Large intestine (tissue), 3 donors: ENCODE measurements around the gene SRRM1. TPM values are rescaled to one million over a fixed set of nuclear protein-coding genes. Genes with fewer than 3 reads are reported as not detected.
"Not testable (repeated sequence)": the region's sequence is repeated elsewhere in the genome, so short reads cannot be mapped to it uniquely, and the experiment has no call there.

ENCODE experiments used
- DNase-seq, 2 donors: peaks; one replicate each; pipeline versions ENCODE4 v3.0.0 to v3.0.0-alpha.2; 2013
- H3K27ac ChIP-seq: one replicate; pipeline ENCODE4 v1.5.1; 2013; ENCODE audit warnings: low read length
- H3K27me3 ChIP-seq: 2 replicates; pipeline ENCODE4 v1.6.1; 2013; ENCODE audit warnings: low read length; ENCODE audit not compliant: control insufficient read depth, insufficient read depth
- H3K36me3 ChIP-seq: 2 replicates; pipeline ENCODE4 v1.6.1; 2013; ENCODE audit warnings: low read length; ENCODE audit not compliant: control insufficient read depth, insufficient read depth
- H3K4me1 ChIP-seq: one replicate; pipeline ENCODE4 v1.6.1; 2013; ENCODE audit warnings: low read length; ENCODE audit not compliant: control insufficient read depth, insufficient read depth
- H3K4me3 ChIP-seq: one replicate; pipeline ENCODE4 v1.5.1; 2013; ENCODE audit warnings: low read length
- H3K9me3 ChIP-seq: one replicate; pipeline ENCODE4 v1.6.1; 2013; ENCODE audit warnings: mild to moderate bottlenecking, low read depth, low read length, moderate library complexity; ENCODE audit not compliant: control insufficient read depth
- WGBS: methylation state at CpG from one replicate; pipeline ENCODE4 v1.1.5; 2013; ENCODE audit warnings: low lambda C conversion rate; ENCODE audit not compliant: insufficient coverage; 5-methylcytosine and 5-hydroxymethylcytosine counted together
- polyA plus RNA-seq: library from polyadenylated mRNA; unstranded; fragments of 120-200 nt; gene quantifications from one replicate; pipeline ENCODE4 v1.2.1, GENCODE V29; 2013

The SRRM1 gene
- polyA plus RNA-seq, 1 donor = 123 TPM

GRCh38 chr1:24666794-24667193, 23.7 kb downstream of the SRRM1 start:
- Histone ChIP-seq H3K4me1 (no peaks in the 10 kb centered on the region), H3K9me3 (no peaks in the 10 kb centered on the region), H3K36me3 (peaks cover 89% of the 10 kb centered on the region), H3K27me3 (no peaks in the 10 kb centered on the region), H3K27ac (no peak overlapping the region), H3K4me3 (no peak overlapping the region)
- DNase-seq = no peak
- WGBS = 80% methylated on average over 1 of the region's 11 CpGs

- not testable (repeated sequence) for H3K27me3 ChIP-seq, H3K4me3 ChIP-seq, H3K4me1 ChIP-seq, DNase-seq, H3K27ac ChIP-seq, H3K9me3 ChIP-seq
- WGBS = no CpG with 5 or more reads among the region's 4 CpGs
- H3K36me3 ChIP-seq = peaks cover 76% of the 10 kb centered on the region
Observed at GRCh38 chr1:24671372-24671771, 28.3 kb downstream of the SRRM1 start.

GRCh38 chr1:24672686-24673085, 29.6 kb downstream of the SRRM1 start:
- not testable (repeated sequence) for H3K4me1 ChIP-seq, H3K9me3 ChIP-seq, H3K4me3 ChIP-seq, H3K27me3 ChIP-seq, DNase-seq, H3K27ac ChIP-seq
- no CpG with 5 or more reads among the region's 1 CpG for WGBS
- H3K36me3 ChIP-seq = peaks cover 69% of the 10 kb centered on the region

GRCh38 chr1:24673341-24673740, 30.2 kb downstream of the SRRM1 start:
- no peaks in the 10 kb centered on the region for H3K9me3 ChIP-seq
- WGBS = 100% methylated on average over 1 of the region's 6 CpGs
- H3K4me1 ChIP-seq = no peaks in the 10 kb centered on the region
- DNase-seq = no peak
- no peak overlapping the region for H3K27ac ChIP-seq
- H3K4me3 ChIP-seq = no peak overlapping the region
- no peaks in the 10 kb centered on the region for H3K27me3 ChIP-seq
- peaks cover 63% of the 10 kb centered on the region for H3K36me3 ChIP-seq

GRCh38 chr1:24678421-24678820, 35.3 kb downstream of the SRRM1 start:
- peaks cover 23% of the 10 kb centered on the region for H3K36me3 ChIP-seq
- not testable (repeated sequence) for H3K4me1 ChIP-seq, H3K27ac ChIP-seq, H3K4me3 ChIP-seq, H3K27me3 ChIP-seq, H3K9me3 ChIP-seq, DNase-seq
- WGBS = no CpG with 5 or more reads among the region's 3 CpGs

- H3K4me1 ChIP-seq = peaks cover 12% of the 10 kb centered on the region
- no peak overlapping the region for H3K4me3 ChIP-seq
- H3K36me3 ChIP-seq = peaks cover 14% of the 10 kb centered on the region
- no peaks in the 10 kb centered on the region for H3K9me3 ChIP-seq
- no peak overlapping the region for H3K27ac ChIP-seq
- WGBS = no CpG with 5 or more reads among the region's 4 CpGs
- DNase-seq = no peak
- no peaks in the 10 kb centered on the region for H3K27me3 ChIP-seq
Observed at GRCh38 chr1:24679725-24680124, 36.6 kb downstream of the SRRM1 start.

GRCh38 chr1:24683713-24684162, 40.6 kb downstream of the SRRM1 start:
- H3K27ac ChIP-seq = peak overlapping the region; percentile 87
- peak; percentile 92 to 95 for DNase-seq

GRCh38 chr1:24688033-24688432, 44.9 kb downstream of the SRRM1 start:
- H3K36me3 ChIP-seq = no peaks in the 10 kb centered on the region
- H3K9me3 ChIP-seq = no peaks in the 10 kb centered on the region
- no peak overlapping the region for H3K27ac ChIP-seq
- no peaks in the 10 kb centered on the region for H3K27me3 ChIP-seq
- no peak overlapping the region for H3K4me3 ChIP-seq
- no peak for DNase-seq
- no CpG with 5 or more reads among the region's 2 CpGs for WGBS
- H3K4me1 ChIP-seq = peaks cover 16% of the 10 kb centered on the region

More at GRCh38 chr1:24683713-24684162, 40.6 kb downstream of the SRRM1 start:
- WGBS = no CpG with 5 or more reads among the region's 6 CpGs
- H3K36me3 ChIP-seq = no peaks in the 10 kb centered on the region
- H3K4me1 ChIP-seq = peaks cover 17% of the 10 kb centered on the region
- no peaks in the 10 kb centered on the region for H3K27me3 ChIP-seq
- H3K4me3 ChIP-seq = no peak overlapping the region
- no peaks in the 10 kb centered on the region for H3K9me3 ChIP-seq

GRCh38 chr1:24688621-24689195, 45.6 kb downstream of the SRRM1 start:
- Histone ChIP-seq H3K9me3 (no peaks in the 10 kb centered on the region), H3K36me3 (no peaks in the 10 kb centered on the region), H3K27me3 (no peaks in the 10 kb centered on the region), H3K4me1 (peaks cover 11% of the 10 kb centered on the region), H3K27ac (no peak overlapping the region), H3K4me3 (no peak overlapping the region)
- 20% methylated on average over 4 of the region's 13 CpGs for WGBS
- DNase-seq = peak; percentile 53 to 58

- no peak for DNase-seq
- H3K27ac ChIP-seq = no peak overlapping the region
- no peak overlapping the region for H3K4me3 ChIP-seq
- no peaks in the 10 kb centered on the region for H3K27me3 ChIP-seq
- H3K4me1 ChIP-seq = no peaks in the 10 kb centered on the region
- WGBS = no CpG with 5 or more reads among the region's 2 CpGs
- no peaks in the 10 kb centered on the region for H3K36me3 ChIP-seq
- H3K9me3 ChIP-seq = no peaks in the 10 kb centered on the region
Observed at GRCh38 chr1:24691051-24691450, 47.9 kb downstream of the SRRM1 start.

- Histone ChIP-seq H3K27ac (no peak overlapping the region), H3K27me3 (no peaks in the 10 kb centered on the region), H3K4me1 (no peaks in the 10 kb centered on the region), H3K36me3 (no peaks in the 10 kb centered on the region), H3K9me3 (no peaks in the 10 kb centered on the region), H3K4me3 (no peak overlapping the region)
- 100% methylated on average over 3 of the region's 10 CpGs for WGBS
- DNase-seq = no peak
Observed at GRCh38 chr1:24692351-24692980, 49.4 kb downstream of the SRRM1 start.
